ENCODE measurements around the gene PHACTR2. TPM values are rescaled to one million over a fixed set of nuclear protein-coding genes. Genes with fewer than 3 reads are reported as not detected.

Gene PHACTR2
- total RNA-seq, 2 donors from 2014 or later: 164 to 222 TPM

DNA sequence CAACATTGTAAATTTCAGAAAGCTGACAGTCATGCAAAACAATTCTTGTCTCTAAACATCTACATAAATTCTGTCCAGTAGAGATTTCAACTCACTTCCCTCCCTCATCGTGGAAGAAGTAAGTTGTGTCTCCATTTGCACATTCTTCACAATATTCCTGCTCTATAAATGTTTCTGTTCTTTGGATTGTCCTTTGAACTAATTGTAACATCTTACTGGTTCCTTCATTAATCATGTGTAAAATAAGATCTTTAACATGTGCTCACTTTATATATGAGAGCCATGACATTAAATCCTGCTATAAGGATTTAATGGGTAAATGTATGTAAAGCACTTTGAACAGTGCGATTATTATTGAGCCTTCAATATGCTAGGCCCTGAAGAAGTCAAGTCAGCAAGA is 158.4 kb downstream of the PHACTR2 start:
- H3K9me3 Mint-ChIP-seq: no peaks in the 10 kb centered on the region
- TF ChIP-seq, protein P1, sequence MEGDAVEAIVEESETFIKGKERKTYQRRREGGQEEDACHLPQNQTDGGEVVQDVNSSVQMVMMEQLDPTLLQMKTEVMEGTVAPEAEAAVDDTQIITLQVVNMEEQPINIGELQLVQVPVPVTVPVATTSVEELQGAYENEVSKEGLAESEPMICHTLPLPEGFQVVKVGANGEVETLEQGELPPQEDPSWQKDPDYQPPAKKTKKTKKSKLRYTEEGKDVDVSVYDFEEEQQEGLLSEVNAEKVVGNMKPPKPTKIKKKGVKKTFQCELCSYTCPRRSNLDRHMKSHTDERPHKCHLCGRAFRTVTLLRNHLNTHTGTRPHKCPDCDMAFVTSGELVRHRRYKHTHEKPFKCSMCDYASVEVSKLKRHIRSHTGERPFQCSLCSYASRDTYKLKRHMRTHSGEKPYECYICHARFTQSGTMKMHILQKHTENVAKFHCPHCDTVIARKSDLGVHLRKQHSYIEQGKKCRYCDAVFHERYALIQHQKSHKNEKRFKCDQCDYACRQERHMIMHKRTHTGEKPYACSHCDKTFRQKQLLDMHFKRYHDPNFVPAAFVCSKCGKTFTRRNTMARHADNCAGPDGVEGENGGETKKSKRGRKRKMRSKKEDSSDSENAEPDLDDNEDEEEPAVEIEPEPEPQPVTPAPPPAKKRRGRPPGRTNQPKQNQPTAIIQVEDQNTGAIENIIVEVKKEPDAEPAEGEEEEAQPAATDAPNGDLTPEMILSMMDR (conservative IDR thresholded peaks at IDR 0.05): no peak
- no peaks in the 10 kb centered on the region for H3K27me3 ChIP-seq (ENCODE audit: control insufficient read depth, insufficient read depth, low read length, poor library complexity, severe bottlenecking)
- H3K27me3 Mint-ChIP-seq (ENCODE audit: insufficient read depth): no peaks in the 10 kb centered on the region
- no peaks in the 10 kb centered on the region for H3K4me1 Mint-ChIP-seq
- no peaks in the 10 kb centered on the region for H3K4me1 ChIP-seq (ENCODE audit: control insufficient read depth, insufficient read depth, low read length)
- H3K4me3 ChIP-seq (ENCODE audit: low read length): no peak overlapping the region
- H3K27ac ChIP-seq (ENCODE audit: low read depth, low read length): no peak overlapping the region
- H3K9me3 ChIP-seq (ENCODE audit: control insufficient read depth, low read length): peaks cover 5% of the 10 kb centered on the region
- WGBS, 2 experiments (ENCODE audit: insufficient coverage in 1 of 2, insufficient read length in 1 of 2): 83 to 94% methylated on average over 2 of the region's 2 CpGs
- H3K36me3 Mint-ChIP-seq (ENCODE audit: low read depth): peaks cover 7% of the 10 kb centered on the region
- no peak for DNase-seq
- no peak overlapping the region for H3K4me3 Mint-ChIP-seq
- H3K36me3 ChIP-seq (ENCODE audit: control insufficient read depth, insufficient read depth, low read length): peaks cover 7% of the 10 kb centered on the region
- no peak overlapping the region for H3K9ac ChIP-seq (ENCODE audit: extremely low read depth, low read length, poor library complexity, severe bottlenecking)
- H3K27ac Mint-ChIP-seq: no peak overlapping the region

DNA sequence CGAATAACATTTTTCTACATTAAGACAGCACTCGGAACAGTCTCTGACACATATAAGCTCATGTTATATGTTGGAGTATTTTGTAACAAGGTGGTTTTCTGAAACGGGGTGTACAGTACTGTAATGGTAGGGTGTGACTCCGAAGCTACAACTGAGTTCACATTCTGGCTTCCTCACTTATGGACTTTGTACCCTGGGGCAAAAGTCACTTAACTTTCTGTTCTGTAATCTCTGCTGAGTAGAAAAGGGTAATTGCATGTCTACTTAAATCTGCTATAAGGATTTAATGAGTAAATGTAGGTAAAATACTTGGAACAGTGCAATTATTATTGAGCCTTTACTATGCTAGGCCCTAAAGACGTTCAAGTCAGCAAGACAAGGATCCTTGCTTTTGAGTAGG is 160.6 kb downstream of the PHACTR2 start:
- H3K27ac ChIP-seq (ENCODE audit: low read depth, low read length): no peak overlapping the region
- 91% methylated on average over 3 to 5 of the region's 5 CpGs for WGBS, 2 experiments (ENCODE audit: insufficient coverage in 1 of 2, insufficient read length in 1 of 2)
- TF ChIP-seq, protein P1 (conservative IDR thresholded peaks at IDR 0.05): no peak

DNA sequence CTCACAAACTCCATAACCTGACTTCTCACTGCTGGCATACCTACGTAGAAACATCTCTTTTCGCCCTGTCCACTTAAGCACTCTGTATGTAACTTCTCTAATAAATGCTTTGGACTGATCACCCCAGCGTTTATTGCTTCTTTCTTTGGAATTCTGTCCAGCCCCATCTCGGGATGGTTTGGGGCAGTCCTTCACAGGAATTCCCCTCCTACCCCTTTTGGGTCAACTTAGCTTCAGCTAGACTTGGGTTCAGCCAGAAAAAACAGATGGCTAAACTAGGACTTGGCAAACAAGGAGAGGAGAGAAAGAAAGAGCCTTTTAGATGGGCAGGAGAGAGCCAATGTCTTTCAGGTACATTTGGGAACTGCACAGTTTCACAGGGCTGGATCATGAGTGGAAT is 161.4 kb downstream of the PHACTR2 start:
- Histone ChIP-seq H3K27ac (ENCODE audit: low read depth, low read length) (no peak overlapping the region), H3K36me3 (ENCODE audit: control insufficient read depth, insufficient read depth, low read length) (no peaks in the 10 kb centered on the region), H3K4me1 (ENCODE audit: control insufficient read depth, insufficient read depth, low read length) (no peaks in the 10 kb centered on the region), H3K27me3 (ENCODE audit: control insufficient read depth, insufficient read depth, low read length, poor library complexity, severe bottlenecking) (no peaks in the 10 kb centered on the region), H3K9ac (ENCODE audit: extremely low read depth, low read length, poor library complexity, severe bottlenecking) (no peak overlapping the region), H3K4me3 (ENCODE audit: low read length) (no peak overlapping the region), H3K9me3 (ENCODE audit: control insufficient read depth, low read length) (peaks cover 11% of the 10 kb centered on the region)
- H3K27ac Mint-ChIP-seq: no peak overlapping the region
- H3K4me3 Mint-ChIP-seq: no peak overlapping the region
- H3K4me1 Mint-ChIP-seq: peaks cover 10% of the 10 kb centered on the region
- TF ChIP-seq, protein P1 (conservative IDR thresholded peaks at IDR 0.05): no peak
- H3K9me3 Mint-ChIP-seq: peaks cover 2% of the 10 kb centered on the region
- no peak for DNase-seq
- H3K36me3 Mint-ChIP-seq (ENCODE audit: low read depth): peaks cover under 1% of the 10 kb centered on the region
- H3K27me3 Mint-ChIP-seq (ENCODE audit: insufficient read depth): no peaks in the 10 kb centered on the region
- 93 to 95% methylated on average over 4 of the region's 4 CpGs for WGBS, 2 experiments (ENCODE audit: insufficient coverage in 1 of 2, insufficient read length in 1 of 2)

More for the DNA sequence above, 160.6 kb downstream of the PHACTR2 start:
- Mint-ChIP-seq H3K4me1 (peaks cover 4% of the 10 kb centered on the region), H3K27me3 (ENCODE audit: insufficient read depth) (no peaks in the 10 kb centered on the region), H3K4me3 (no peak overlapping the region), H3K27ac (no peak overlapping the region), H3K36me3 (ENCODE audit: low read depth) (no peaks in the 10 kb centered on the region), H3K9me3 (peaks cover 2% of the 10 kb centered on the region)
- Histone ChIP-seq H3K36me3 (ENCODE audit: control insufficient read depth, insufficient read depth, low read length) (no peaks in the 10 kb centered on the region), H3K4me1 (ENCODE audit: control insufficient read depth, insufficient read depth, low read length) (no peaks in the 10 kb centered on the region), H3K4me3 (ENCODE audit: low read length) (no peak overlapping the region), H3K9ac (ENCODE audit: extremely low read depth, low read length, poor library complexity, severe bottlenecking) (no peak overlapping the region), H3K27me3 (ENCODE audit: control insufficient read depth, insufficient read depth, low read length, poor library complexity, severe bottlenecking) (no peaks in the 10 kb centered on the region), H3K9me3 (ENCODE audit: control insufficient read depth, low read length) (peaks cover 11% of the 10 kb centered on the region)
- no peak for DNase-seq

All from endodermal cell (in vitro differentiated cells).